Hepatocyte (in vitro differentiated cells): ENCODE results near the gene GATC. TPM values are rescaled to one million over a fixed set of nuclear protein-coding genes. Genes with fewer than 3 reads are reported as not detected.

Experiments used
- DNase-seq: peaks from one replicate; pipeline ENCODE4 v3.0.0-alpha.2; 2016; ENCODE audit warnings: low spot score
- H2AFZ ChIP-seq: fragments of 200-600 bp; sonication (generic); 2 replicates; pipeline ENCODE4 v1.6.0; 2016; ENCODE audit warnings: antibody characterized with exemption, mild to moderate bottlenecking
- H3K27ac ChIP-seq: fragments of 200-600 bp; sonication (generic); 2 replicates; pipeline ENCODE4 v1.5.1; 2016; ENCODE audit warnings: mild to moderate bottlenecking
- H3K27me3 ChIP-seq: fragments of 200-600 bp; sonication (generic); 2 replicates; pipeline ENCODE4 v1.6.1; 2016
- H3K36me3 ChIP-seq: fragments of 200-600 bp; sonication (generic); replicated peaks from 2 replicates; pipeline ENCODE4 v1.5.1; 2016; ENCODE audit warnings: low read depth; ENCODE audit not compliant: insufficient read depth
- H3K4me1 ChIP-seq: fragments of 200-600 bp; sonication (generic); 2 replicates; pipeline ENCODE4 v1.5.1; 2016; ENCODE audit warnings: mild to moderate bottlenecking, moderate library complexity; ENCODE audit not compliant: insufficient read depth
- H3K4me2 ChIP-seq: fragments of 200-600 bp; sonication (generic); 2 replicates; pipeline ENCODE4 v1.6.0; 2016
- H3K4me3 ChIP-seq: fragments of 200-600 bp; sonication (generic); 2 replicates; pipeline ENCODE4 v1.5.1; 2016; ENCODE audit warnings: mild to moderate bottlenecking
- H3K79me2 ChIP-seq: fragments of 200-600 bp; sonication (generic); 2 replicates; pipeline ENCODE4 v1.6.0; 2017; ENCODE audit warnings: mild to moderate bottlenecking
- H3K9me2 ChIP-seq: fragments of 200-600 bp; sonication (generic); replicated peaks from 2 replicates; pipeline ENCODE4 v1.6.0; 2017; ENCODE audit warnings: mild to moderate bottlenecking; ENCODE audit not compliant: insufficient read depth
- H3K9me3 ChIP-seq: fragments of 200-600 bp; sonication (generic); 2 replicates; pipeline ENCODE4 v1.5.1; 2016; ENCODE audit warnings: low read depth, mild to moderate bottlenecking
- H4K20me1 ChIP-seq: fragments of 200-600 bp; sonication (generic); 2 replicates; pipeline ENCODE4 v1.6.0; 2016; ENCODE audit warnings: mild to moderate bottlenecking; ENCODE audit not compliant: insufficient read depth, poor library complexity, severe bottlenecking
- CTCF ChIP-seq: fragments of 200-600 bp; sonication (generic); IDR thresholded peaks from 2 replicates; pipeline ENCODE4 v1.5.1; 2016; ENCODE audit warnings: antibody characterized with exemption, mild to moderate bottlenecking; ENCODE audit not compliant: poor library complexity
- EZH2 ChIP-seq: fragments of 200-600 bp; sonication (generic); IDR thresholded peaks from 2 replicates; pipeline ENCODE4 v1.6.1; 2016; ENCODE audit warnings: antibody characterized with exemption, mild to moderate bottlenecking, borderline replicate concordance
- EZH2phosphoT487 ChIP-seq: fragments of 200-600 bp; sonication (generic); IDR thresholded peaks from one replicate; pipeline ENCODE4 v1.6.1; 2018; ENCODE audit warnings: antibody characterized with exemption, mild to moderate bottlenecking, low read depth, moderate library complexity; ENCODE audit not compliant: unreplicated experiment, severe bottlenecking
- WGBS: methylation state at CpG from one replicate; pipeline ENCODE4 v1.1.6; 2016; ENCODE audit warnings: low lambda C conversion rate; ENCODE audit errors: missing lambda C conversion rate; 5-methylcytosine and 5-hydroxymethylcytosine counted together
- polyA plus RNA-seq: library from polyadenylated mRNA; unstranded; fragments of >200 nt; fragmentation: Nextera tagmentation; extraction: Ambion mirVana; gene quantifications from 2 replicates; pipeline ENCODE4 v1.2.1, GENCODE V29; 2016
- total RNA-seq: library from RNA; depleted of rRNA; stranded (reverse); fragments of >200 nt; gene quantifications from 2 replicates; pipeline ENCODE4 v1.2.3, GENCODE V29; 2014

The GATC gene
- total and polyA plus RNA-seq, 2 experiments from 2014 or later = 19.0 to 35.0 TPM

- H2AFZ ChIP-seq = no peak overlapping the region
- TF ChIP-seq EZH2phosphoT487 (no peak), CTCF (no peak), EZH2 (no peak)
- H3K27ac ChIP-seq = no peak overlapping the region
- no peak for DNase-seq
- H3K4me2 ChIP-seq = no peak overlapping the region
- H3K9me2 ChIP-seq = no peaks in the 10 kb centered on the region
- WGBS = 78% methylated on average over 4 of the region's 4 CpGs
- H4K20me1 ChIP-seq = no peaks in the 10 kb centered on the region
- H3K4me1 ChIP-seq = no peaks in the 10 kb centered on the region
- H3K9me3 ChIP-seq = no peaks in the 10 kb centered on the region
- H3K27me3 ChIP-seq = no peaks in the 10 kb centered on the region
- H3K36me3 ChIP-seq = no peaks in the 10 kb centered on the region
- H3K4me3 ChIP-seq = no peak overlapping the region
- H3K79me2 ChIP-seq = no peaks in the 10 kb centered on the region
Observed at GRCh38 chr12:120421701-120422100, 24.5 kb upstream of the GATC start.

- H2AFZ ChIP-seq = no peak overlapping the region
- 89% methylated on average over 3 of the region's 7 CpGs for WGBS
- H3K4me2 ChIP-seq = no peak overlapping the region
- no peaks in the 10 kb centered on the region for H3K79me2 ChIP-seq
- no peaks in the 10 kb centered on the region for H3K9me3 ChIP-seq
- TF ChIP-seq EZH2phosphoT487 = no peak
- no peak for TF ChIP-seq EZH2
- no peak for TF ChIP-seq CTCF
- no peaks in the 10 kb centered on the region for H3K4me1 ChIP-seq
- no peaks in the 10 kb centered on the region for H3K36me3 ChIP-seq
- no peaks in the 10 kb centered on the region for H4K20me1 ChIP-seq
- H3K27me3 ChIP-seq = no peaks in the 10 kb centered on the region
- DNase-seq = no peak
- H3K9me2 ChIP-seq = no peaks in the 10 kb centered on the region
- H3K4me3 ChIP-seq = no peak overlapping the region
- H3K27ac ChIP-seq = no peak overlapping the region
Observed at GRCh38 chr12:120422892-120423456, 23.3 kb upstream of the GATC start.

DNA sequence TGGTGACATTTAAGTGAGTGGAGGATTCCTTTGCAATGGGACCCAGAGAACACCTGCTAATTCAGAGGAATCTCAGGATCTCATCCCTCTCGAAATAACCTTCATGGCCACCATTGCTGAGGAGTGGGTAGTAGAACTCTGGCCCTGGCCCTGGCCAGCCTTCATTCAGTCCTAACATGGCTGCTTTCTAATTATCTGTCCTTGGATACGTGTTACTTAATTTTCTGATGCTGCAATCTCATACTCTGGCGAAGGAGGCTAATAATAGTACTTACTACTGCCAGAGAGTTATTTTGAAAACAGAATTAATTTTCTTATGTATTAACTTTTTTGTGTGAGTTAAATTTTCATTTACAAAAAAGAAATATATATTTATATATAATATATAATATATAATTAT lies 20.4 kb upstream of the GATC start:
- H3K27ac ChIP-seq = no peak overlapping the region
- no peaks in the 10 kb centered on the region for H4K20me1 ChIP-seq
- TF ChIP-seq EZH2phosphoT487 (no peak), CTCF (no peak), EZH2 (no peak)
- H3K4me3 ChIP-seq = no peak overlapping the region
- H3K9me2 ChIP-seq = no peaks in the 10 kb centered on the region
- H3K4me1 ChIP-seq = no peaks in the 10 kb centered on the region
- H2AFZ ChIP-seq = no peak overlapping the region
- no peaks in the 10 kb centered on the region for H3K9me3 ChIP-seq
- H3K27me3 ChIP-seq = no peaks in the 10 kb centered on the region
- no peaks in the 10 kb centered on the region for H3K36me3 ChIP-seq
- DNase-seq = no peak
- H3K79me2 ChIP-seq = no peaks in the 10 kb centered on the region
- 78% methylated on average over 3 of the region's 3 CpGs for WGBS
- no peak overlapping the region for H3K4me2 ChIP-seq
